GM21825 (cell line): ENCODE data around the gene FAM83D.

Source experiments
- ATAC-seq: cut with Tn5 transposase; IDR thresholded peaks from one replicate; pipeline ENCODE4 v1.9.1; 2021; ENCODE audit warnings: mild to moderate bottlenecking, moderate library complexity; ENCODE audit not compliant: unreplicated experiment

Gene FAM83D, protein sequence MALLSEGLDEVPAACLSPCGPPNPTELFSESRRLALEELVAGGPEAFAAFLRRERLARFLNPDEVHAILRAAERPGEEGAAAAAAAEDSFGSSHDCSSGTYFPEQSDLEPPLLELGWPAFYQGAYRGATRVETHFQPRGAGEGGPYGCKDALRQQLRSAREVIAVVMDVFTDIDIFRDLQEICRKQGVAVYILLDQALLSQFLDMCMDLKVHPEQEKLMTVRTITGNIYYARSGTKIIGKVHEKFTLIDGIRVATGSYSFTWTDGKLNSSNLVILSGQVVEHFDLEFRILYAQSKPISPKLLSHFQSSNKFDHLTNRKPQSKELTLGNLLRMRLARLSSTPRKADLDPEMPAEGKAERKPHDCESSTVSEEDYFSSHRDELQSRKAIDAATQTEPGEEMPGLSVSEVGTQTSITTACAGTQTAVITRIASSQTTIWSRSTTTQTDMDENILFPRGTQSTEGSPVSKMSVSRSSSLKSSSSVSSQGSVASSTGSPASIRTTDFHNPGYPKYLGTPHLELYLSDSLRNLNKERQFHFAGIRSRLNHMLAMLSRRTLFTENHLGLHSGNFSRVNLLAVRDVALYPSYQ

DNA sequence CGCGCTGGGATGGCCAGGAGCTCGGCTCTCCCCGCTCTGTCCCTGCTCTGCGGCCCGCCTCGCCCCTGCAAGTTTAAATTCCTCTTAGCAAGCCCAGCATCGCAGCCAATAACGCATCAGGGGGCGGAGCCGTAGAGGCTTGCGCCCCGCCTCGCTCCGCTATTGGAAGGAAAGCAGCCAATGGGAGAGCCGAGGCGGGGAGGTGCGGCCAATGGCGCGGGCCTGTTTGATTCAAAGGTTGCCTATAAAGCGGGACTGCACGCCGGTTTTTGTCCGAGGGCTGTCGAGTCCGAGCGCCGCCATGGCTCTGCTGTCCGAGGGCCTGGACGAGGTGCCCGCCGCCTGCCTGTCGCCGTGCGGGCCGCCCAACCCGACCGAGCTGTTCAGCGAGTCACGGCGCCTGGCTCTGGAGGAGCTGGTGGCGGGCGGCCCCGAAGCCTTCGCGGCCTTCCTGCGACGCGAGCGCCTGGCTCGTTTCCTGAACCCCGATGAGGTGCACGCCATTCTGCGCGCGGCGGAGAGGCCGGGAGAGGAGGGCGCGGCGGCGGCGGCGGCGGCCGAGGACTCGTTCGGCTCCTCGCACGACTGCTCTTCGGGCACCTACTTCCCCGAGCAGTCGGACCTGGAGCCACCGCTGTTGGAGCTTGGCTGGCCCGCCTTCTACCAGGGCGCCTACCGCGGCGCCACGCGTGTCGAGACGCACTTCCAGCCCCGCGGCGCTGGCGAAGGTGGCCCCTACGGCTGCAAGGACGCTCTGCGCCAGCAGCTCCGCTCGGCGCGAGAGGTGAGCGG lies at the start of gene FAM83D:
FAM83D (plus strand) TSS at position 276 of the 792 bp plus-strand sequence; CDS start at position 302, 26 bp downstream.
- peak; percentile 94 for ATAC-seq

- no peak for ATAC-seq
Measured at GRCh38 chr20:38877483-38877882, 48.7 kb upstream of the FAM83D start.

DNA sequence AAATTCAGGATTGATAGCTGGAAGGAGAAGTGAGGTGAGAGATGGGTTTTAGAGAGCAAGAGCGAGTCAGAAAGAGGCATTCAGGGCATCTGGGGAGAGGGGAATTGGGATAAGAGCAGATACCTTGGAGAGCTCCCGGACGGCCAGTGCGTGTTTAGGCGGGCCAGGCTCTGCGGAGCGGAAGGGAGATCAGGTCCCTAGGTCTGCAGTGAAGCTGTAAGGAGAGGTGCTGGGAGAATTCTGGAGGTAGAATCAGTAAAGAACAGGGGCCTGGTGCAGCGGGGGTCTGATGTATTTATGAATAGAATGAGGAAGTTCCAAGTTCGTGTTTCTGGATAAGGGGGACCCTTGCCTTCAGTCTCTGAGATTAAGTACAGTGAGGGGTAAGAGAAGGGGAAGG lies 47.4 kb upstream of the FAM83D start:
- no peak for ATAC-seq

DNA sequence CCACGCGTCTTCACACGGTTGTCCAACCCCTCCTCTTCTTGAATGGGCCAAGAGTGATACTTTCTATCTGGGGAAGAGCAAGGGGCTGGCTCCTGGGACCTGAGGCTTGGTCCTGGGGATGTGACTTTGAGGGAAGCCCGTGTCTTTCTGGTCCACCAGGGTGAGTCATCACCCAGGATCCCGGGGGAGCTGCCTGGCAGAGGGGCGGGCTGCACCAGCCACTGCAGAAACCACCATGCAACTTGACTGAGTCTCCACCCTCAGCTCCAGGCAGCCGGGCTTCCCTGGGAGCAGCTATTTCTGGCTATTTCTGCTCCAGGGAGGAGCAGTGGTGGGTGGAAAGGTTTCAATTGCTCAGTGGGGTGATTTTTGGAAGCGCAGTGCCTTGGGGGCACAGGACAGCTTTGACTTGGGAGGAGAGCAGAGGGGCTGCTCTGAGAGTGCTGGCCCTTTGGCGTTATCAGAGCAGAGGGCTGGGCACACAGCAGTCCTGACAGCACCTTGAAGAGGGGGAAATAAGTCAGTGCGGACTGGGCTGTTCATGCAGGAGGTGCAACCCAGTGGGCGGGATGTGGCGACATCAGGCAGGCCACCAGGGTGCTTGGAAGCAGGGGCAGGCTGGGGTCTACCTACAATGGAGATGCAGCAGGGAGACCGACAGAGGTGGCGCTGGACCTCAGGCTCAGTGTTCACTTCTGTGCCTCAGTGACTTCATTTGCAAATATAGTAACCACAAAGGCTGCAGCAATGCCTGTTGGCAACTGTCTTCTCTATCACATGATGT lies 45.1 kb upstream of the FAM83D start:
- no peak for ATAC-seq

DNA sequence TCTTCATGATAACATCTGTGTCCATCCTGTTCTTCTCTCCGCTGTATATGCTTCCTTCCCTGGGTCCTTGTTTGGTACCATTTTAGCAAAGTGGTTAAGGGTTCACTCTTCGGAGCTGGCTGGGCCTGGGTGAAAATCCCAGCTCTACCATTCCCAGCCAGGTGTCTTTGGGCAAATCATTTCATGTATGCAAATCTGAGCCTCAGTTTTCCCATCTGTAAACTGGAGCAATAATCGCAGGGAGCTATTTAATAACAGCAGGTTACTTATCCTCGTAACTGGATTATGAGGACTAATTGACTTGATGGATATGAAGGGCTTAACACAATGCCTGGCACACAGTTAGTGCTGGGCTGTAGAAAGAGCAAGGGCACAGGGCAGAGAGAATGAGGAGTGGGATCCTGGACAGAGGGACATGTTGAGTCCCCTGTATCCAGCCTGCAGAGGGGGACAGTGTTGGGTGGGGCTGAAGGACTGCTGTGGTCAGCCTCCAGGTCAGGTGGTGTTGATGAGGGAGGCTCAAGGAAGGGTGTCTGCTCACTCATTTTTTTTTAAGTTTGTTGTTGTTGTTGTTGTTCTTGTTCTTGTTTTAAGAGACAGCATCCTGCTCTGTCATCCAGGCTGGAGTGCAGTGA lies 44.3 kb upstream of the FAM83D start:
- ATAC-seq: no peak

DNA sequence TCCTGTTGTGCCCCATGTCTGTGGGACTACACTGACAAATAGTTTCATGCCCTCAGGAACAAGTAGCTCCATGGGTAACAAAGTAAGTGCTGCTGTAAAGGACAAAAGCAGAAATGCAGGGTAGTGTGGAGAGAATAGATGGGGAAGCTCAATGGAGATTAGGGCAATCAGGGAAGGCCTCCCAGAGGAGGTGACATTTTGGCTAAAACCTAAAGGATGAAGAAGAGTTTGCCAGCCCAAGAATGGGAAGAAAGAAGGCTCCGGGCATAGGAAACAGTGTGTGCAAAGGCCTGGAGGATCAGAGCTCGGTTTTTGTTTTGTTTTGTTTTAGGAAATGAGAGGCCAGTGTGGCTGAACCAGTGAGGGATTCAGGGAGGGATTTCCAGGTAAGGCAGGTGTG lies 43.6 kb upstream of the FAM83D start:
- no peak for ATAC-seq

DNA sequence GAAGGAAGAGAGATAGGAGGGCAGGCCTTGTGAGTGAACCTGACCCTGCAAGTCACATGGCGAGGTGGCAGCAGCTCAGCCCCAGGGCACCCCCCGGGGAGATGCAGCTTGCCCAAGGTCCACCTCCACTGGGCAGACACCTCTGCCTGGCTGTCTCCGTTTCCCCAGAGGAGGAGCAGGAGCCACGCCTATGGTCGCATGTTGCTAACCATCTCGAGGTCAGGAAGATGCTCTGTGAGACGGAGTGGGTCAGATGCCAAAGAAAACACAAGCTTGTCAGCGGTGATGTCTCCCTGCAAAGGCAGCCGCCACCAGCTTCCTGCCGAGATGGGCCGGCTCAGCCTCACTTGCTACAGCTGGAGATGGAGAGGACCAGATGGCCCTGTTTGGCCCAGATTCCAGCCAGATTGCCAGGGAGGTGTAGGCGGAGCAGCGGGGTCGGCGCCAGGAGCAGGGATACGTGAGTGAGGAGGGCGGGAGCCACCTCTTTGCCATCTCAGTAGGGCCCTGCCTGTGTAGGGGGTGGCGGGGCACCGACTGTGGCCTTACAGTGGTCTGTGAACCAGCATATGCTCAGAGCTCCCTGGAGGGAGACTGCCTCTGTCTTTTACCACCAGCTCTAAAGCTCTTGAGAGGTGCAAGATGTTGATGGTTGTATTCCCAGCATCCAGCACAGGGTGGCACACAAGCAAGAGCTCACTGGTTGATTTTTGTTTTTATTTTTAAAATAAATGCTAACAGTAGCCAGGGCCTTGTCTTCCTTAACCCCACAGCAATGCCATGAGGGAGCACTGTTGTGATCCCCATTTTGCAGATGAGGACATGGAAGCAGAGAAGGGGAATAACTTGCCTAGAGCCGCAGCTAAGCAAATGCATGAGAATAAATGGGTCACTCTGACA lies 42.9 kb upstream of the FAM83D start:
- ATAC-seq: no peak

DNA sequence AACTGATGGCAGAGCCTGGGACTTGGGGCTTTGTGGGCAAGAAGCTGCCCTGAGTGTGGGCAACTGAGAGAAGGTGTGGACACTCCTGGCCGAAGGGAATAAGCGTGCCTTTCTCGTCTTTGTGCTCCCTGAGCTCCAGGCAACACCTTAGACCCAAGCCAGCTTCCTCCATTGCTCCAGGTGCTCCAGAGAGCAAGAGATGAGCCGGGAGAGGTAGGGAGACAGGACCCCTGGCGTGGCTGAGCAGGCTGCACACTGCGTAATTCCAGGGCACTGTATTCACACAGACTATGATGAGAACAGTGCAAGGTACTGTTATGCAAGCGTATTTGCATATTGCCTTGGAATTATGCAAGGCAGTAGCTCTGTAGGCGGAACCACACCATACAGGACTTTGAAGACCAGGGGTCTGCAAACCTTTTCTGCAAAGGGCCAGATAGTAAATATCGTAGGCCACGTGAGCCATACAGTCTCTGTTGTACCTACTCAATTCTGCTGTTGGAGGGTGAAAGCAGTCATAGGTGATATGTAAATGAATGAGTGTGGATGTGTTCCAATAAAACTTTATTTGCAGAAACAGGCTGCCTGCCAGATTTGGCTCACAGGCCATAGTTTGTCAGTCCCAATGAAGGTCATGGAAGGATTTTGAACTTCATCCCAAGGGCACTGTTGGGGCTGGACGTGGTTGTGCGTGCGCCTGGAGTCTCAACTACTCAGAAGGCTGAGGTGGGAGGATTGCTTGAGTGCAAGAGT lies 42.1 kb upstream of the FAM83D start:
- no peak for ATAC-seq

DNA sequence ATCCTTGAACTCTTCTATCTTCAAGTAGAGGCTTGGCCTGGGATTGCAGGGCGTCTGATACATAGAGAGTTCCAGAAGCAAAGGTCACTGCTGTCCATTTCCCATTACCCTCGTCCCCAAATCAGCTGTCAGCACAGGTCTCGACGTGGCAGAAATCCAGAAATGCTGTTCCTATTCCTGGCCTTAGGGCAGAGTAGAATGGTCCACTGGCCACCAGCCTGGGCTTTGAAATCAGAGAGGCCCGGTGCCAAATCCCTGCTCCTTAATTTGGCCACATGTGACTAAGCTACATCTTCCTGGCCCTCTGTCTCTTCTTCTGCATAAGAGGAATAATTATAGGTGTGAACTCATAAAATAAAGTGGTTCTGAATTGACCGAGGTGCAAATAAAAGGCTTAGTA lies 40.9 kb upstream of the FAM83D start:
- ATAC-seq: no peak

DNA sequence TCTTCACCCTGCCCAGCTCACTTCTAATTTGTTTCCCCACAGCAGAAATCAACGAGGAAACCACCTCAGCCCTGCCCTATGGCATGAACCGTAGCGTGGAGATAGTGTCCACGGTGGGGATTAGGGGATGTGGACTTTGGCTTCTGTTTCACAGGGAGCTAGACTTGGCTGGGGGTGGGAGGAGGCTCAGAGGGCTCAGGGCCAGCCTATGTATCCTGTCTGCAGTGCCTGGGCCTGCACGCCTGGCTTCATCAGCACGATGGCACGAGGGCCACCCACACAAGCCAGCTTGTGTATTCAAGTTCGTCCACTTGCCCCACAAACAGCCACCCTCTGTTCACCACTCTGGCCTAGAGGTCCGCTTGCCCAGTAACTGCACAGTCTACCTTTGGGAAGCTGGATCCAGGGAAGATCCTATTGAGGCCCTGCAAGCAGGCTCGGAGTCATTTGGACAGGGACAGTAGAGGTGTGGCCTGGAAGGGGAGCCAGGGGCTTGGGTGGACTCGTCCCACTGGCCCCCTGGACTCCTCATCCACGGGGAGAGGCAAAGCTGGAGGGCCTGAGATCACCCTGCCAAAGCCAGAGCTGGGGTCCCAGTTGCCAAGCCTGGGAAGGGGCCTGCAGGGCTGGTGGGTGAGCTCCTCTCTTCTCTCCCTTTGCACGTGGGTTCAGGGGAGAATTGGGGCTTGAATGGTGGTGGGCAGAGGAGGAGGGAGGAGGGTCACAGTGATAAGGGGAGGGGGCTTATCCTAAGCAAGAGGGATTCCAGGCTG lies 38.0 kb upstream of the FAM83D start:
- ATAC-seq: no peak

- ATAC-seq: no peak
Measured at GRCh38 chr20:38889050-38889449, 37.2 kb upstream of the FAM83D start.

GRCh38 chr20:38889792-38890496 lies 36.3 kb upstream of the FAM83D start:
- ATAC-seq: no peak

DNA sequence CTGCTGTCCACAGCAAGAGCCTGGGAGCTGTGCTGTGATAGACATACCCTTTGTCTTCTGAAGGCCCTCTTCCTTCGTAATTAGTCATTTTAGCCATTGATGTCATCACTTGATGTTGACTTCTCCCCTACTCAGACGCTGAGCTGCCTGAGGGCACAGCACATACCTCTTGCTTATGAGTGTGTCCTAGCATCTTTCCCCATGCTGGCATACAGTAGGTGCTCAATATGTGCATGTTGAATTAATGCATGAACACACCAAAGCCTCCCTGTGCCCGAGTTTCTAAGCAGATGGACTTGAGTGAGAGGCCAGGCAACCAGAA lies 35.8 kb upstream of the FAM83D start:
- ATAC-seq: no peak

DNA sequence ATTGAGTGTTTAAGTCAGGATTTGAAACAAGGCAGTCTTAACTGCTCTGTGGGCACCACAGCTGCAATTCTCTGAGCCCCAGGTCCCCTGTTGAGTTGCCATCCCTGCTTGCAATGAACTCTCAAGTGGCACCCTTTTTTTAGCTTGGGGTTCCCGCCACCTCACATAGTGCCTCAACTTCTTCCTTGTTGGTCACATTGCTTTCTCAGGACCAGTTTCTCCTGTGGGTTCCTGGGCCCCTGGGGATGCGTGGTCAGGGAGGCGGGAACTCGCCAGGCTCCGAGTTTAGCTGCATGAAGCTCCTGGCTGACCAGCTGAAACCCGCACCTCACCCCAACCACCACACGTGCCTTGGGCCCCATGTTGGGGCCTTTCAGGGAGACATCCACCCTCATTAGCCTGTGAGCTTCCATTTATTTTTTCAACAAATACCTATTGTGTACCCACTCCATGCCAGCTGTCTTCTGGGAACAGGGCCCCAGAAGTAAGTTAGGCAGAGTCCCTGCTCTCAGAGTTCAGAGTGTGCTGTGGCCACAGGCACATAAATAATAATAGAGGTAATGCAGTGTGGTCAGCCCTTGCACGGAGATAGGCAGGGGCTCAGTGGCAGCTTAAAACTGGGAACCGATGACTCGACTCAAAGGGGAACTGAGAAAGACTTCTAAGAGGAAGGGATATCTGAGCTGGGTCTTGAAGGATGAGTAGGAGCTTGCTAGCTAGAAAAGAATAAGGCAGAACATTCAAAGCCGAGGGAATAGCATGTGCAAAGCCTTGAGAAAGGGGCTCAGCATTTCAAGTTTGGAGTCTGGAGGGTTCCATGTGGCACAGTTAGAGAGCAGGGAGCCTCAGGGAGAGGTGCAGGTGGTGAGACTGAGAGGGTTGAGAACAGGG lies 33.9 kb upstream of the FAM83D start:
- ATAC-seq: peak; percentile 44

GRCh38 chr20:38893056-38893564 lies 33.1 kb upstream of the FAM83D start:
- ATAC-seq: no peak

GRCh38 chr20:38893565-38894090 lies 32.6 kb upstream of the FAM83D start:
- ATAC-seq: peak; percentile 48
